Measurements from ENCODE around the gene GPHB5. TPM values are rescaled to one million over a fixed set of nuclear protein-coding genes. Genes with fewer than 3 reads are reported as not detected.

The GPHB5 gene
- total RNA-seq, 1 donor from 2014 or later: not detected

Other genes with a start within 250 kb of the GPHB5 start
- gene RHOJ, start 114.5 kb downstream of the GPHB5 start, total RNA-seq: 27.2 TPM
- 28.8 TPM for gene PPP2R5E, start 224.4 kb upstream of the GPHB5 start, total RNA-seq